HCT116 (cell line): ENCODE measurements around the gene RECK. TPM values are rescaled to one million over a fixed set of nuclear protein-coding genes. Genes with fewer than 3 reads are reported as not detected.

Source experiments
- ATAC-seq: fragments of 200-7000 bp; cut with Tn5 transposase; 2 replicates; pipeline ENCODE4 v1.9.1; 2020; ENCODE audit warnings: mild to moderate bottlenecking, moderate library complexity
- BruUV-seq: library from RNA; stranded (reverse); fragments of 400-500 nt; replicated peaks from 2 replicates; lab custom pipeline; 2021; lab: Mats Ljungman, UMichigan
- CTCF ChIA-PET: fragments of 300-600 bp; sonication (Branson Sonifier 250); formaldehyde crosslinking; loops from one replicate; lab custom pipeline; 2021; ENCODE audit warnings: antibody characterized with exemption; lab: Charles Lee
- POLR2A ChIA-PET: fragments of 300-600, 350-600 bp; sonication (Branson Sonifier 250); formaldehyde crosslinking; loops from one replicate; lab custom pipeline; 2021; ENCODE audit warnings: antibody characterized with exemption; lab: Charles Lee
- RAD21 ChIA-PET, 2 experiments: fragments of 300-600 bp; sonication (Branson Sonifier 250); formaldehyde crosslinking; loops; one replicate each; lab custom pipeline; 2023; ENCODE audit warnings: low total read pairs in 2 of 2; ENCODE audit not compliant: uncharacterized antibody in 2 of 2, unreplicated experiment in 2 of 2, low non-redundant PET in 1 of 2; lab: Charles Lee
- DNase-seq: peaks from one replicate; pipeline ENCODE4 v3.0.0-alpha.2; 2010; ENCODE audit warnings: low read depth, low spot score
- H2AFZ ChIP-seq: fragments of 200-600 bp; shearing (Covaris generic), sonication (generic); 2 replicates; pipeline ENCODE4 v1.6.1; 2017; ENCODE audit warnings: low read depth, mixed run types, mixed read lengths, antibody characterized with exemption, low read length; ENCODE audit not compliant: poor library complexity, severe bottlenecking
- H3K27ac ChIP-seq: 2 replicates; pipeline ENCODE4 v1.5.1; 2012; ENCODE audit warnings: low read depth, low read length
- H3K27me3 ChIP-seq: fragments of 200-600 bp; sonication (generic); 2 replicates; pipeline ENCODE4 v1.6.1; 2016; ENCODE audit warnings: mixed run types, low read length, mixed read lengths; ENCODE audit not compliant: insufficient read depth
- H3K36me3 ChIP-seq, 2 experiments: fragments of 200-500 bp in 1 of 2; fragments of 200-600 bp in 1 of 2; sonication (Bioruptor generic) in 1 of 2; sonication (generic) in 1 of 2; 2 replicates each; pipeline versions ENCODE4 v1.5.1 to v1.6.1; 2014 to 2016; ENCODE audit warnings: low read length in 2 of 2, inconsistent platforms in 1 of 2, mixed read lengths in 1 of 2, mixed run types in 1 of 2; ENCODE audit not compliant: insufficient read depth in 2 of 2, control insufficient read depth in 1 of 2
- H3K4me1 ChIP-seq, 2 experiments: fragments of 200-600 bp in 1 of 2; sonication (generic) in 1 of 2; 2 replicates each; pipeline versions ENCODE4 v1.5.1 to v1.6.1; 2012 to 2017; ENCODE audit warnings: low read length in 2 of 2, inconsistent platforms in 1 of 2, mild to moderate bottlenecking in 1 of 2, mixed read lengths in 1 of 2, mixed run types in 1 of 2, moderate library complexity in 1 of 2; ENCODE audit not compliant: insufficient read depth in 2 of 2, control insufficient read depth in 1 of 2
- H3K4me2 ChIP-seq: fragments of 200-600 bp; sonication (generic); 2 replicates; pipeline ENCODE4 v1.6.1; 2017; ENCODE audit warnings: mixed run types, low read length, mixed read lengths
- H3K4me3 ChIP-seq, 2 experiments: fragments of 200-600 bp in 1 of 2; sonication (generic) in 1 of 2; replicated peaks in 1 of 2; 2 replicates each; pipeline ENCODE4 v1.5.1; 2011 to 2016; ENCODE audit warnings: low read length in 2 of 2, control low read depth in 1 of 2, low read depth in 1 of 2, mild to moderate bottlenecking in 1 of 2, mixed read lengths in 1 of 2, mixed run types in 1 of 2
- H3K79me2 ChIP-seq: fragments of 200-600 bp; sonication (generic); 2 replicates; pipeline ENCODE4 v1.6.1; 2017; ENCODE audit warnings: mild to moderate bottlenecking, mixed run types, low read length, moderate library complexity, mixed read lengths; ENCODE audit not compliant: insufficient read depth
- H3K9ac ChIP-seq: fragments of 200-600 bp; sonication (generic); 2 replicates; pipeline ENCODE4 v1.6.1; 2016; ENCODE audit warnings: low read length, mixed read lengths
- H3K9me2 ChIP-seq: fragments of 200-600 bp; sonication (generic), shearing (Covaris generic); 2 replicates; pipeline ENCODE4 v1.6.1; 2017; ENCODE audit warnings: mixed run types, mild to moderate bottlenecking, moderate library complexity; ENCODE audit not compliant: insufficient read depth
- H3K9me3 ChIP-seq, 2 experiments: fragments of 200-500 bp in 1 of 2; fragments of 200-600 bp in 1 of 2; sonication (Bioruptor generic) in 1 of 2; sonication (generic) in 1 of 2; 2 replicates each; pipeline ENCODE4 v1.6.1; 2014 to 2017; ENCODE audit warnings: low read length in 2 of 2, mixed read lengths in 2 of 2, inconsistent platforms in 1 of 2, low read depth in 1 of 2, mild to moderate bottlenecking in 1 of 2, mixed run types in 1 of 2, moderate library complexity in 1 of 2; ENCODE audit not compliant: control insufficient read depth in 1 of 2, insufficient read depth in 1 of 2
- H4K20me1 ChIP-seq: fragments of 200-600 bp; sonication (generic), shearing (Covaris generic); 2 replicates; pipeline ENCODE4 v1.6.1; 2017; ENCODE audit warnings: mixed run types, mild to moderate bottlenecking, moderate library complexity; ENCODE audit not compliant: insufficient read depth
- ATF3 ChIP-seq: IDR thresholded peaks from 2 replicates; pipeline ENCODE4 v1.6.1; 2012
- CBX3 ChIP-seq: IDR thresholded peaks from 2 replicates; pipeline ENCODE4 v1.6.1; 2012; ENCODE audit warnings: low read depth
- CEBPB ChIP-seq: IDR thresholded peaks from 2 replicates; pipeline ENCODE4 v1.6.1; 2012; ENCODE audit warnings: low read depth
- ELF1 ChIP-seq: IDR thresholded peaks from 2 replicates; pipeline ENCODE4 v1.6.1; 2012; ENCODE audit warnings: low read depth, borderline replicate concordance
- EZH2 ChIP-seq: fragments of 200-600 bp; sonication (generic); IDR thresholded peaks from 2 replicates; pipeline ENCODE4 v1.6.1; 2017; ENCODE audit warnings: antibody characterized with exemption, mixed run types
- JUND ChIP-seq: IDR thresholded peaks from 2 replicates; pipeline ENCODE4 v1.6.1; 2012
- POLR2AphosphoS5 ChIP-seq: IDR thresholded peaks from 2 replicates; pipeline ENCODE4 v1.6.1; 2011; ENCODE audit warnings: mild to moderate bottlenecking, low read depth, low read length, moderate library complexity
- REST ChIP-seq: IDR thresholded peaks from 2 replicates; pipeline ENCODE4 v1.6.1; 2012; ENCODE audit warnings: low read depth
- SIN3A ChIP-seq: IDR thresholded peaks from 2 replicates; pipeline ENCODE4 v1.6.1; 2012; ENCODE audit warnings: low read depth
- SP1 ChIP-seq: IDR thresholded peaks from 2 replicates; pipeline ENCODE4 v1.6.1; 2012; ENCODE audit warnings: low read depth
- TCF7L2 ChIP-seq: IDR thresholded peaks from 2 replicates; pipeline ENCODE4 v1.7.0; 2011; ENCODE audit warnings: borderline replicate concordance, inconsistent platforms; ENCODE audit not compliant: insufficient read depth, insufficient read length; ENCODE audit errors: extremely low read depth
- YY1 ChIP-seq: IDR thresholded peaks from 2 replicates; pipeline ENCODE4 v1.6.1; 2011; ENCODE audit warnings: low read length, low read depth, moderate library complexity, mild to moderate bottlenecking; ENCODE audit not compliant: insufficient replicate concordance; ENCODE audit errors: extremely low read depth
- ZBTB33 ChIP-seq: IDR thresholded peaks from 2 replicates; pipeline ENCODE4 v1.6.1; 2011; ENCODE audit warnings: mild to moderate bottlenecking, low read length, moderate library complexity; ENCODE audit not compliant: insufficient replicate concordance; ENCODE audit errors: extremely low read depth
- ZNF274 ChIP-seq: fragments of 200-500 bp; sonication (Bioruptor generic); IDR thresholded peaks from 2 replicates; pipeline ENCODE4 v1.6.1; 2014; ENCODE audit warnings: mild to moderate bottlenecking, low read depth, low read length, inconsistent platforms
- intact Hi-C: fragments of 100-400 bp; cut with micrococcal nuclease; formaldehyde crosslinking; loops from 2 replicates; pipeline ENCODE4 v1.10.0; 2022
- total RNA-seq: library from RNA; stranded (reverse); gene quantifications from one replicate; pipeline ENCODE4 v1.2.1, GENCODE V29; 2021; ENCODE audit not compliant: unreplicated experiment

RECK gene
- total RNA-seq, 1 experiment from 2014 or later = 3.8 TPM

GRCh38 chr9:36120705-36121104 is 84.0 kb downstream of the RECK start:
- CTCF ChIA-PET = no interaction called here
- Histone ChIP-seq H4K20me1 (no peaks in the 10 kb centered on the region), H3K27ac (no peak overlapping the region), H3K79me2 (no peaks in the 10 kb centered on the region), H2AFZ (no peak overlapping the region), H3K4me2 (no peak overlapping the region), H3K9me3 (no peaks in the 10 kb centered on the region), H3K9ac (no peak overlapping the region), H3K4me1 (no peaks in the 10 kb centered on the region), H3K36me3 (no peaks in the 10 kb centered on the region), H3K9me2 (no peaks in the 10 kb centered on the region), H3K4me3 (no peak overlapping the region), H3K27me3 (no peaks in the 10 kb centered on the region)
- RAD21 ChIA-PET = no interaction called here
- ATAC-seq (no peak), DNase-seq (no peak)
- no TSS peak for BruUV-seq
- TF ChIP-seq EZH2 (no peak), SP1 (no peak), ATF3 (no peak), POLR2AphosphoS5 (no peak), ELF1 (no peak), YY1 (no peak), CEBPB (no peak), REST (no peak), TCF7L2 (no peak), CBX3 (no peak), ZBTB33 (no peak), SIN3A (no peak), ZNF274 (no peak), JUND (no peak)
- intact Hi-C loops = no loop called here
- POLR2A ChIA-PET = no interaction called here
